Thymus (tissue), 11 donors: ENCODE results near the gene PER2. TPM values are rescaled to one million over a fixed set of nuclear protein-coding genes. Genes with fewer than 3 reads are reported as not detected.
A peak's percentile ranks its signal among the peaks of the same experiment; 100 is the strongest.
"Not testable (repeated sequence)": the region's sequence is repeated elsewhere in the genome, so short reads cannot be mapped to it uniquely, and the experiment has no call there.

Source experiments
- DNase-seq, 9 donors: peaks; one replicate each; pipeline ENCODE4 v3.0.0-alpha.2; 2013; ENCODE audit warnings: low spot score in 9 of 9, low read depth in 6 of 9, missing footprints in 1 of 9
- H3K27ac ChIP-seq, 2 donors: one replicate each; pipeline ENCODE4 v1.5.1; 2013; ENCODE audit warnings: control low read depth in 1 of 2, low read depth in 1 of 2, low read length in 1 of 2, mild to moderate bottlenecking in 1 of 2, moderate library complexity in 1 of 2
- H3K27me3 ChIP-seq, 2 donors: one replicate each; pipeline ENCODE4 v1.5.1; 2013; ENCODE audit warnings: low read length in 1 of 2; ENCODE audit not compliant: control insufficient read depth in 2 of 2, insufficient read depth in 1 of 2
- H3K36me3 ChIP-seq, 2 donors: one replicate each; pipeline ENCODE4 v1.5.1; 2013; ENCODE audit warnings: low read length in 1 of 2, mild to moderate bottlenecking in 1 of 2, moderate library complexity in 1 of 2; ENCODE audit not compliant: control insufficient read depth in 2 of 2, insufficient read depth in 2 of 2
- H3K4me1 ChIP-seq, 2 donors: one replicate each; pipeline ENCODE4 v1.5.1; 2013; ENCODE audit warnings: low read length in 2 of 2; ENCODE audit not compliant: control insufficient read depth in 2 of 2, insufficient read depth in 2 of 2
- H3K4me3 ChIP-seq, 2 donors: one replicate each; pipeline ENCODE4 v1.5.1; 2013; ENCODE audit warnings: low read length in 2 of 2, control low read depth in 1 of 2, mild to moderate bottlenecking in 1 of 2
- H3K9me3 ChIP-seq, 2 donors: one replicate each; pipeline ENCODE4 v1.5.1; 2013; ENCODE audit warnings: low read length in 1 of 2, mild to moderate bottlenecking in 1 of 2; ENCODE audit not compliant: control insufficient read depth in 2 of 2, insufficient read depth in 1 of 2
- WGBS: extraction: QIAGEN DNeasy Blood & Tissue Kit; methylation state at CpG from one replicate; pipeline ENCODE4 v1.1.7; 2013; 5-methylcytosine and 5-hydroxymethylcytosine counted together
- polyA plus RNA-seq: library from polyadenylated mRNA; stranded (reverse); fragments of 200-250 nt; gene quantifications from one replicate; pipeline ENCODE4 v1.2.3, GENCODE V29; 2013
- total RNA-seq: library from RNA; stranded (reverse); fragments of 120-200 nt; gene quantifications from one replicate; pipeline ENCODE4 v1.2.4, GENCODE V29; 2013
- donor health status: healthy.

PER2 gene
- total and polyA plus RNA-seq, 2 donors: 3.0 to 5.6 TPM

GRCh38 chr2:238330391-238330790, 42.0 kb upstream of the PER2 start:
- DNase-seq: no peak
- WGBS: 92% methylated on average over 9 of the region's 9 CpGs
- Histone ChIP-seq H3K9me3 (no peaks in the 10 kb centered on the region), H3K36me3 (no peaks in the 10 kb centered on the region), H3K4me1 (no peaks in the 10 kb centered on the region), H3K27ac (no peak overlapping the region), H3K27me3 (no peaks in the 10 kb centered on the region), H3K4me3 (no peak overlapping the region)

- DNase-seq: no peak
- WGBS: 98% methylated on average over 3 of the region's 3 CpGs
- Histone ChIP-seq H3K4me1 (no peaks in the 10 kb centered on the region), H3K9me3 (no peaks in the 10 kb centered on the region), H3K36me3 (no peaks in the 10 kb centered on the region), H3K27me3 (no peaks in the 10 kb centered on the region), H3K4me3 (no peak overlapping the region), H3K27ac (no peak overlapping the region)
These were observed 39.3 kb upstream of the PER2 start for GRCh38 chr2:238327751-238328150.

- no peaks in the 10 kb centered on the region for H3K9me3 ChIP-seq
- no peak overlapping the region for H3K4me3 ChIP-seq
- peaks cover 0 to 2% of the 10 kb centered on the region in 2 donors for H3K27me3 ChIP-seq
- no peak overlapping the region for H3K27ac ChIP-seq
- no peak for DNase-seq
- WGBS: 96% methylated on average over 12 of the region's 12 CpGs
- H3K4me1 ChIP-seq: no peaks in the 10 kb centered on the region
- no peaks in the 10 kb centered on the region for H3K36me3 ChIP-seq
These were observed 38.5 kb upstream of the PER2 start for GRCh38 chr2:238326801-238327365.

- Histone ChIP-seq H3K36me3 (no peaks in the 10 kb centered on the region), H3K27me3 (peaks cover 0 to 12% of the 10 kb centered on the region in 2 donors), H3K4me3 (no peak overlapping the region), H3K9me3 (no peaks in the 10 kb centered on the region), H3K27ac (no peak overlapping the region), H3K4me1 (no peaks in the 10 kb centered on the region)
- no peak for DNase-seq
- 96% methylated on average over 9 of the region's 9 CpGs for WGBS
These were observed 37.3 kb upstream of the PER2 start for GRCh38 chr2:238325694-238326093.

GRCh38 chr2:238324248-238324647, 35.8 kb upstream of the PER2 start:
- not testable (repeated sequence) for H3K4me3 ChIP-seq, H3K36me3 ChIP-seq, H3K4me1 ChIP-seq, H3K9me3 ChIP-seq, DNase-seq, H3K27ac ChIP-seq
- peaks cover 0 to 22% of the 10 kb centered on the region in 2 donors for H3K27me3 ChIP-seq
- WGBS: 97% methylated on average over 7 of the region's 7 CpGs

- WGBS: 99% methylated on average over 10 of the region's 10 CpGs
- H3K4me1 ChIP-seq: peaks cover 0 to 5% of the 10 kb centered on the region in 2 donors
- DNase-seq: no peak
- H3K9me3 ChIP-seq: no peaks in the 10 kb centered on the region
- no peaks in the 10 kb centered on the region for H3K36me3 ChIP-seq
- peaks cover 0 to 38% of the 10 kb centered on the region in 2 donors for H3K27me3 ChIP-seq
- no peak overlapping the region for H3K27ac ChIP-seq
- no peak overlapping the region for H3K4me3 ChIP-seq
These were observed 33.6 kb upstream of the PER2 start for GRCh38 chr2:238322001-238322411.

GRCh38 chr2:238321467-238321866, 33.1 kb upstream of the PER2 start:
- DNase-seq: no peak
- Histone ChIP-seq H3K27ac (no peak overlapping the region), H3K27me3 (peaks cover 0 to 38% of the 10 kb centered on the region in 2 donors), H3K4me3 (no peak overlapping the region), H3K9me3 (no peaks in the 10 kb centered on the region), H3K36me3 (no peaks in the 10 kb centered on the region), H3K4me1 (peaks cover 0 to 5% of the 10 kb centered on the region in 2 donors)
- 94% methylated on average over 9 of the region's 9 CpGs for WGBS

GRCh38 chr2:238320648-238321281, 32.4 kb upstream of the PER2 start:
- H3K27ac ChIP-seq: no peak overlapping the region
- H3K4me3 ChIP-seq: peak overlapping the region; percentile 34 to 83
- no peaks in the 10 kb centered on the region for H3K9me3 ChIP-seq
- 3% methylated on average over 65 of the region's 65 CpGs for WGBS
- peaks cover 0 to 5% of the 10 kb centered on the region in 2 donors for H3K4me1 ChIP-seq
- H3K36me3 ChIP-seq: no peaks in the 10 kb centered on the region
- peaks cover 0 to 38% of the 10 kb centered on the region in 2 donors for H3K27me3 ChIP-seq
- DNase-seq: no peak

- Histone ChIP-seq H3K27ac (no peak within 1 kb of the TSS), H3K36me3 (no peaks in the 10 kb centered on the region), H3K9me3 (no peaks in the 10 kb centered on the region), H3K4me3 (peak within 1 kb of the TSS; percentile 39 to 83), H3K27me3 (peaks cover 0 to 38% of the 10 kb centered on the region in 2 donors), H3K4me1 (peaks cover 0 to 5% of the 10 kb centered on the region in 2 donors)
- peak in 8 of 9 donors; percentile 42 to 85 (median 67) for DNase-seq
- WGBS: under 1% methylated on average over 58 of the region's 58 CpGs
These were observed 31.8 kb upstream of the PER2 start, which contains the start of gene TRAF3IP1 for GRCh38 chr2:238320246-238320647. TRAF3IP1 (plus strand) TSS chr2:238320518; CDS start chr2:238320663, 145 bp downstream.
